Activated T-cell treated with anti-CD3 and anti-CD28 coated beads, Interleukin-2, amount 50 U/mL, for 72 hours (primary cell): ENCODE measurements around the gene MEX3C. TPM values are rescaled to one million over a fixed set of nuclear protein-coding genes. Genes with fewer than 3 reads are reported as not detected.

Source experiments
- total RNA-seq, 2 donors: library from RNA; stranded (reverse); gene quantifications; one replicate each; pipeline ENCODE4 v1.2.3, GENCODE V29; 2022

Gene MEX3C
- total RNA-seq, 2 donors from 2014 or later = 85.0 to 94.5 TPM

Other genes with a start within 250 kb of the MEX3C start
- gene ELAC1, start 229.6 kb downstream of the MEX3C start, total RNA-seq = 1 to 10 TPM; 8.8 to 9.4 TPM
- 10 to 100 TPM; 84.7 to 97.0 TPM for gene SMAD4, start 167.5 kb downstream of the MEX3C start, total RNA-seq